Neuronal stem cell (in vitro differentiated cells): Measurements from ENCODE around the gene TSPAN1.

Source experiments
- DNase-seq: peaks from one replicate; pipeline ENCODE4 v3.0.0-alpha.2; 2013; ENCODE audit warnings: low spot score
- H2AFZ ChIP-seq: one replicate; pipeline ENCODE4 v1.6.1; 2013; ENCODE audit warnings: mild to moderate bottlenecking, low read length, inconsistent platforms
- H2AK5ac ChIP-seq: 2 replicates; pipeline ENCODE4 v1.6.1; 2013; ENCODE audit warnings: low read depth, mild to moderate bottlenecking, inconsistent platforms, low read length, moderate library complexity, mixed read lengths
- H2BK120ac ChIP-seq: 2 replicates; pipeline ENCODE4 v1.6.1; 2013; ENCODE audit warnings: low read depth, mild to moderate bottlenecking, inconsistent platforms, low read length, moderate library complexity, mixed read lengths
- H2BK12ac ChIP-seq: one replicate; pipeline ENCODE4 v1.6.1; 2013; ENCODE audit warnings: low read length, inconsistent platforms
- H2BK15ac ChIP-seq: 2 replicates; pipeline ENCODE4 v1.6.1; 2013; ENCODE audit warnings: mild to moderate bottlenecking, low read length, inconsistent platforms, mixed read lengths
- H2BK5ac ChIP-seq: one replicate; pipeline ENCODE4 v1.6.1; 2013; ENCODE audit warnings: inconsistent platforms, mild to moderate bottlenecking, low read length, moderate library complexity
- H3K14ac ChIP-seq: one replicate; pipeline ENCODE4 v1.6.1; 2013; ENCODE audit warnings: low read length, inconsistent platforms
- H3K18ac ChIP-seq: 2 replicates; pipeline ENCODE4 v1.6.1; 2013; ENCODE audit warnings: low read length, inconsistent platforms
- H3K23ac ChIP-seq: 2 replicates; pipeline ENCODE4 v1.6.1; 2013; ENCODE audit warnings: low read depth, mild to moderate bottlenecking, mixed read lengths, low read length, inconsistent platforms; ENCODE audit not compliant: poor library complexity
- H3K27ac ChIP-seq: replicated peaks from 3 replicates; pipeline ENCODE4 v1.5.1; 2013; ENCODE audit warnings: low read length, inconsistent platforms
- H3K27me3 ChIP-seq, 3 experiments: 2 replicates each; pipeline ENCODE4 v1.6.1; 2013; ENCODE audit warnings: low read length in 3 of 3, mild to moderate bottlenecking in 2 of 3, inconsistent platforms in 1 of 3, low read depth in 1 of 3, mixed read lengths in 1 of 3, moderate library complexity in 1 of 3; ENCODE audit not compliant: control insufficient read depth in 3 of 3, insufficient read depth in 3 of 3
- H3K36me3 ChIP-seq, 2 donors: replicated peaks in 1 of 2; 2 replicates each; pipeline ENCODE4 v1.6.1; 2013; ENCODE audit warnings: low read length in 2 of 2; ENCODE audit not compliant: control insufficient read depth in 2 of 2, insufficient read depth in 2 of 2
- H3K4ac ChIP-seq: 2 replicates; pipeline ENCODE4 v1.6.1; 2013; ENCODE audit warnings: inconsistent platforms, mild to moderate bottlenecking, low read length, moderate library complexity
- H3K4me1 ChIP-seq, 2 donors: 1 replicate in 1 of 2; 2 replicates in 1 of 2; pipeline ENCODE4 v1.6.1; 2013; ENCODE audit warnings: low read length in 2 of 2, low read depth in 1 of 2; ENCODE audit not compliant: control insufficient read depth in 2 of 2, insufficient read depth in 1 of 2
- H3K4me2 ChIP-seq: one replicate; pipeline ENCODE4 v1.6.1; 2013; ENCODE audit warnings: mild to moderate bottlenecking, low read length, inconsistent platforms; ENCODE audit not compliant: insufficient read depth, poor library complexity, severe bottlenecking
- H3K4me3 ChIP-seq, 2 donors: 2 replicates each; pipeline ENCODE4 v1.5.1; 2013; ENCODE audit warnings: low read length in 2 of 2, mild to moderate bottlenecking in 2 of 2, inconsistent platforms in 1 of 2, moderate library complexity in 1 of 2
- H3K79me1 ChIP-seq: one replicate; pipeline ENCODE4 v1.6.1; 2013; ENCODE audit warnings: low read depth, mild to moderate bottlenecking, inconsistent platforms, low read length, moderate library complexity
- H3K9ac ChIP-seq: one replicate; pipeline ENCODE4 v1.6.1; 2013; ENCODE audit warnings: mild to moderate bottlenecking, low read depth, low read length, inconsistent platforms; ENCODE audit not compliant: poor library complexity
- H3K9me3 ChIP-seq, 2 donors: replicated peaks in 1 of 2; 2 replicates each; pipeline versions ENCODE3 to v1.6.1; 2013; ENCODE audit warnings: low read length in 2 of 2, mild to moderate bottlenecking in 2 of 2, inconsistent platforms in 1 of 2, low read depth in 1 of 2, mixed read lengths in 1 of 2, moderate library complexity in 1 of 2; ENCODE audit not compliant: control insufficient read depth in 2 of 2, insufficient read depth in 1 of 2
- H4K8ac ChIP-seq: one replicate; pipeline ENCODE4 v1.6.1; 2013; ENCODE audit warnings: low read depth, mild to moderate bottlenecking, inconsistent platforms, low read length, moderate library complexity
- H4K91ac ChIP-seq: one replicate; pipeline ENCODE4 v1.6.1; 2013; ENCODE audit warnings: low read length, low read depth, mild to moderate bottlenecking, inconsistent platforms; ENCODE audit not compliant: poor library complexity
- WGBS, 2 donors: extraction: QIAGEN DNeasy Blood & Tissue Kit; methylation state at CpG; one replicate each; pipeline ENCODE4 v1.1.7; 2013; ENCODE audit warnings: missing lambda C conversion rate in 2 of 2, mixed read lengths in 1 of 2; ENCODE audit not compliant: insufficient read length in 2 of 2, insufficient replicate concordance in 1 of 2; ENCODE audit errors: extremely low coverage in 2 of 2; 5-methylcytosine and 5-hydroxymethylcytosine counted together

TSPAN1 gene

GRCh38 chr1:46133181-46133658 lies 41.7 kb upstream of the TSPAN1 start:
- WGBS, 2 donors: no CpG with 5 or more reads among the region's 22 CpGs
- H3K18ac ChIP-seq: peak overlapping the region; percentile 99
- H3K27ac ChIP-seq: peak overlapping the region; percentile 100
- H2AFZ ChIP-seq: peak overlapping the region; percentile 86
- peak overlapping the region; percentile 59 for H2BK12ac ChIP-seq
- peak overlapping the region; percentile 92 for H3K4me2 ChIP-seq
- peak overlapping the region; percentile 80 to 87 for H3K4me3 ChIP-seq
- H2AK5ac ChIP-seq: peak overlapping the region; percentile 89
- no peak overlapping the region for H4K91ac ChIP-seq
- H3K4me1 ChIP-seq: peaks cover 15 to 25% of the 10 kb centered on the region in 2 donors
- no peak overlapping the region for H3K14ac ChIP-seq
- no peaks in the 10 kb centered on the region for H3K79me1 ChIP-seq
- H4K8ac ChIP-seq: no peak overlapping the region
- H3K23ac ChIP-seq: no peak overlapping the region
- no peak overlapping the region for H3K4ac ChIP-seq
- no peak overlapping the region for H2BK15ac ChIP-seq
- H3K27me3 ChIP-seq: no peaks in the 10 kb centered on the region
- peaks cover 0 to 4% of the 10 kb centered on the region in 2 donors for H3K36me3 ChIP-seq
- H2BK5ac ChIP-seq: peak overlapping the region; percentile 85
- no peak for DNase-seq
- H3K9ac ChIP-seq: peak overlapping the region; percentile 93
- no peak overlapping the region for H2BK120ac ChIP-seq
- no peaks in the 10 kb centered on the region for H3K9me3 ChIP-seq

GRCh38 chr1:46133781-46134350 lies 41.0 kb upstream of the TSPAN1 start:
- Histone ChIP-seq H3K4me1 (peaks cover 15 to 25% of the 10 kb centered on the region in 2 donors), H3K9ac (no peak overlapping the region), H3K4me2 (peak overlapping the region; percentile 92), H2AFZ (peak overlapping the region; percentile 86), H2BK5ac (peak overlapping the region; percentile 85), H2BK15ac (no peak overlapping the region), H3K79me1 (no peaks in the 10 kb centered on the region), H3K18ac (no peak overlapping the region), H3K36me3 (no peaks in the 10 kb centered on the region), H3K14ac (no peak overlapping the region), H3K4ac (no peak overlapping the region), H3K27ac (peak overlapping the region; percentile 100), H2BK120ac (no peak overlapping the region), H3K23ac (no peak overlapping the region), H3K4me3 (peak overlapping the region; percentile 80 to 87), H3K27me3 (no peaks in the 10 kb centered on the region), H2BK12ac (no peak overlapping the region), H4K91ac (no peak overlapping the region), H3K9me3 (no peaks in the 10 kb centered on the region), H2AK5ac (no peak overlapping the region), H4K8ac (no peak overlapping the region)
- no CpG with 5 or more reads among the region's 3 CpGs for WGBS, 2 donors
- no peak for DNase-seq

- DNase-seq: no peak
- H2BK120ac ChIP-seq: no peak overlapping the region
- H3K18ac ChIP-seq: no peak overlapping the region
- H3K27ac ChIP-seq: no peak overlapping the region
- no peak overlapping the region for H2BK5ac ChIP-seq
- no peak overlapping the region for H3K9ac ChIP-seq
- no peak overlapping the region for H3K23ac ChIP-seq
- H2BK12ac ChIP-seq: no peak overlapping the region
- H3K9me3 ChIP-seq: no peaks in the 10 kb centered on the region
- H4K8ac ChIP-seq: no peak overlapping the region
- no peak overlapping the region for H2BK15ac ChIP-seq
- H3K27me3 ChIP-seq: no peaks in the 10 kb centered on the region
- WGBS, 2 donors: no CpG with 5 or more reads among the region's 3 CpGs
- no peak overlapping the region for H3K4me2 ChIP-seq
- no peak overlapping the region for H2AFZ ChIP-seq
- no peak overlapping the region for H3K4me3 ChIP-seq
- no peaks in the 10 kb centered on the region for H3K36me3 ChIP-seq
- no peak overlapping the region for H3K4ac ChIP-seq
- H3K4me1 ChIP-seq: peaks cover 15 to 25% of the 10 kb centered on the region in 2 donors
- no peaks in the 10 kb centered on the region for H3K79me1 ChIP-seq
- H2AK5ac ChIP-seq: no peak overlapping the region
- H4K91ac ChIP-seq: no peak overlapping the region
- H3K14ac ChIP-seq: no peak overlapping the region
Observed at GRCh38 chr1:46134660-46135331, 40.1 kb upstream of the TSPAN1 start.

- Histone ChIP-seq H3K4me3 (no peak overlapping the region), H3K9me3 (no peaks in the 10 kb centered on the region), H3K27me3 (no peaks in the 10 kb centered on the region), H4K91ac (no peak overlapping the region), H2AK5ac (no peak overlapping the region), H2BK15ac (no peak overlapping the region), H3K18ac (peak overlapping the region; percentile 56), H2AFZ (peak overlapping the region; percentile 8), H3K4me1 (peaks cover 15 to 25% of the 10 kb centered on the region in 2 donors), H3K23ac (no peak overlapping the region), H4K8ac (no peak overlapping the region), H3K9ac (no peak overlapping the region), H3K27ac (no peak overlapping the region), H2BK5ac (no peak overlapping the region), H3K4ac (no peak overlapping the region), H3K14ac (no peak overlapping the region), H3K4me2 (no peak overlapping the region), H2BK120ac (no peak overlapping the region), H2BK12ac (no peak overlapping the region), H3K79me1 (no peaks in the 10 kb centered on the region), H3K36me3 (no peaks in the 10 kb centered on the region)
- DNase-seq: no peak
Observed at GRCh38 chr1:46136711-46137110, 38.2 kb upstream of the TSPAN1 start.
